CD14-positive monocyte (primary cell): Measurements from ENCODE around the gene SYNE4. TPM values are rescaled to one million over a fixed set of nuclear protein-coding genes. Genes with fewer than 3 reads are reported as not detected.
A peak's percentile ranks its signal among the peaks of the same experiment; 100 is the strongest.

Source experiments
- DNase-seq, 3 donors: peaks; one replicate each; pipeline ENCODE4 v3.0.0-alpha.2; 2011 to 2022
- H2AFZ ChIP-seq: 2 replicates; pipeline ENCODE4 v1.6.0; 2012; ENCODE audit warnings: mild to moderate bottlenecking, low read depth, low read length, inconsistent platforms; ENCODE audit not compliant: insufficient read depth, poor library complexity, severe bottlenecking
- H3K27ac ChIP-seq, 2 donors: 1 replicate in 1 of 2; 2 replicates in 1 of 2; pipeline ENCODE4 v1.5.1; 2012 to 2013; ENCODE audit warnings: low read length in 2 of 2, control low read depth in 1 of 2, inconsistent platforms in 1 of 2, low read depth in 1 of 2, mild to moderate bottlenecking in 1 of 2
- H3K27me3 ChIP-seq, 2 donors: one replicate each; pipeline versions ENCODE4 v1.6.0 to v1.6.1; 2011 to 2013; ENCODE audit warnings: low read length in 2 of 2; ENCODE audit not compliant: control insufficient read depth in 2 of 2, insufficient read depth in 2 of 2
- H3K36me3 ChIP-seq, 2 donors: replicated peaks in 1 of 2; 1 replicate in 1 of 2; 2 replicates in 1 of 2; pipeline versions ENCODE4 v1.5.1 to v1.6.1; 2012 to 2013; ENCODE audit warnings: low read length in 2 of 2, control low read depth in 1 of 2, inconsistent platforms in 1 of 2, mild to moderate bottlenecking in 1 of 2; ENCODE audit not compliant: insufficient read depth in 2 of 2, control insufficient read depth in 1 of 2
- H3K4me1 ChIP-seq, 2 donors: 1 replicate in 1 of 2; 2 replicates in 1 of 2; pipeline versions ENCODE4 v1.5.1 to v1.6.1; 2012 to 2013; ENCODE audit warnings: low read length in 2 of 2, control low read depth in 1 of 2, inconsistent platforms in 1 of 2, mild to moderate bottlenecking in 1 of 2, moderate library complexity in 1 of 2; ENCODE audit not compliant: insufficient read depth in 2 of 2, control insufficient read depth in 1 of 2
- H3K4me2 ChIP-seq: replicated peaks from 2 replicates; pipeline ENCODE3; 2012; ENCODE audit warnings: low read length, moderate library complexity, mild to moderate bottlenecking; ENCODE audit not compliant: poor library complexity, severe bottlenecking; ENCODE audit errors: extremely low read depth
- H3K4me3 ChIP-seq, 3 experiments: fragments of 200-600 bp in 1 of 3; sonication (generic) in 1 of 3; replicated peaks in 1 of 3; 1 replicate in 2 of 3; 2 replicates in 1 of 3; pipeline ENCODE4 v1.5.1; 2011 to 2013; ENCODE audit warnings: low read length in 3 of 3, mild to moderate bottlenecking in 3 of 3, control low read depth in 2 of 3, low read depth in 2 of 3, inconsistent platforms in 1 of 3, moderate library complexity in 1 of 3
- H3K79me2 ChIP-seq: 2 replicates; pipeline ENCODE4 v1.6.0; 2012; ENCODE audit warnings: mild to moderate bottlenecking, control low read depth, inconsistent platforms, low read length, moderate library complexity; ENCODE audit not compliant: insufficient read depth
- H3K9ac ChIP-seq: 2 replicates; pipeline ENCODE4 v1.6.0; 2017; ENCODE audit warnings: low read length, mild to moderate bottlenecking; ENCODE audit not compliant: insufficient read depth, poor library complexity, severe bottlenecking
- H3K9me3 ChIP-seq, 2 donors: replicated peaks in 1 of 2; 1 replicate in 1 of 2; 2 replicates in 1 of 2; pipeline versions ENCODE4 v1.5.1 to v1.6.1; 2012 to 2013; ENCODE audit warnings: low read length in 2 of 2, control low read depth in 1 of 2; ENCODE audit not compliant: control insufficient read depth in 1 of 2, insufficient read depth in 1 of 2
- H4K20me1 ChIP-seq: 2 replicates; pipeline ENCODE4 v1.6.0; 2012; ENCODE audit warnings: mild to moderate bottlenecking, low read length, control low read depth, moderate library complexity; ENCODE audit not compliant: insufficient read depth
- H3K27ac Mint-ChIP-seq, 7 donors: one replicate each; pipeline ENCODE4 v1.8.0; 2020; ENCODE audit warnings: mild to moderate bottlenecking in 7 of 7, mixed read lengths in 7 of 7, moderate library complexity in 6 of 7, inconsistent platforms in 2 of 7
- H3K27me3 Mint-ChIP-seq, 3 donors: one replicate each; pipeline ENCODE4 v1.8.0; 2021 to 2022; ENCODE audit warnings: low read depth in 3 of 3, mild to moderate bottlenecking in 3 of 3, mixed read lengths in 3 of 3, moderate library complexity in 3 of 3, inconsistent platforms in 1 of 3
- H3K36me3 Mint-ChIP-seq, 2 donors: one replicate each; pipeline ENCODE4 v1.8.0; 2020; ENCODE audit warnings: mixed read lengths in 2 of 2, inconsistent platforms in 1 of 2, mild to moderate bottlenecking in 1 of 2
- H3K4me1 Mint-ChIP-seq: one replicate; pipeline ENCODE4 v1.8.0; 2020; ENCODE audit warnings: mild to moderate bottlenecking, mixed read lengths
- H3K4me3 Mint-ChIP-seq, 2 donors: one replicate each; pipeline ENCODE4 v1.8.0; 2020; ENCODE audit warnings: mild to moderate bottlenecking in 2 of 2, mixed read lengths in 2 of 2, moderate library complexity in 1 of 2
- H3K9me3 Mint-ChIP-seq, 7 donors: one replicate each; pipeline ENCODE4 v1.8.0; 2020 to 2022; ENCODE audit warnings: mixed read lengths in 7 of 7, mild to moderate bottlenecking in 6 of 7, moderate library complexity in 6 of 7, inconsistent platforms in 2 of 7
- CTCF ChIP-seq: fragments of 200-600 bp; IDR thresholded peaks from one replicate; pipeline ENCODE4 v1.8.0; 2022; ENCODE audit warnings: antibody characterized with exemption, mild to moderate bottlenecking
- WGBS: methylation state at CpG from one replicate; pipeline ENCODE4 v1.1.5; 2013; ENCODE audit warnings: missing lambda C conversion rate; ENCODE audit not compliant: insufficient coverage; 5-methylcytosine and 5-hydroxymethylcytosine counted together
- intact Hi-C, 2 donors: fragments of 100-400 bp; cut with micrococcal nuclease; formaldehyde crosslinking; loops; one replicate each; pipeline versions ENCODE4 v1.15.0 to v1.15.1; 2023
- polyA plus RNA-seq, 3 donors: library from polyadenylated mRNA; depleted of rRNA in 1 of 3; unstranded in 2 of 3; stranded (reverse) in 1 of 3; fragments of 300-500 nt in 2 of 3; fragments of >200 nt in 1 of 3; fragmentation: Illumina TruSeq in 2 of 3; gene quantifications; 1 replicate in 2 of 3; 2 replicates in 1 of 3; pipeline ENCODE4 v1.2.3, GENCODE V29; 2012 to 2021

SYNE4 gene
- polyA plus RNA-seq, 3 donors: 0.76 TPM; not detected in 2

- no peaks in the 10 kb centered on the region for H3K9me3 ChIP-seq
- no peaks in the 10 kb centered on the region for H4K20me1 ChIP-seq
- Mint-ChIP-seq H3K27ac (peak overlapping the region in 2 of 7 donors; percentile 11 to 37), H3K9me3 (peaks cover 3 to 11% (median 7%) of the 10 kb centered on the region in 7 donors), H3K36me3 (no peaks in the 10 kb centered on the region), H3K27me3 (peaks cover 4 to 21% (median 20%) of the 10 kb centered on the region in 3 donors), H3K4me1 (peaks cover 23% of the 10 kb centered on the region), H3K4me3 (no peak overlapping the region)
- 100% methylated on average over 1 of the region's 4 CpGs for WGBS
- no peak overlapping the region for H3K4me2 ChIP-seq
- H3K27me3 ChIP-seq: peaks cover 0 to 3% of the 10 kb centered on the region in 2 donors
- H3K4me1 ChIP-seq: peaks cover 25 to 26% of the 10 kb centered on the region in 2 donors
- intact Hi-C loops: no loop called here
- no peak for DNase-seq
- H3K9ac ChIP-seq: no peak overlapping the region
- H3K4me3 ChIP-seq: no peak overlapping the region
- TF ChIP-seq CTCF: no peak
- H3K36me3 ChIP-seq: no peaks in the 10 kb centered on the region
- no peak overlapping the region for H2AFZ ChIP-seq
- peaks cover under 1% of the 10 kb centered on the region for H3K79me2 ChIP-seq
- H3K27ac ChIP-seq: no peak overlapping the region
Observed at GRCh38 chr19:35990156-35990555, 18.5 kb downstream of the SYNE4 start.

GRCh38 chr19:35988824-35989223, 19.8 kb downstream of the SYNE4 start:
- no peaks in the 10 kb centered on the region for H3K79me2 ChIP-seq

More at GRCh38 chr19:35988824-35989223, 19.8 kb downstream of the SYNE4 start:
- H3K27me3 ChIP-seq: peaks cover 0 to 3% of the 10 kb centered on the region in 2 donors
- no peaks in the 10 kb centered on the region for H3K36me3 ChIP-seq
- no peaks in the 10 kb centered on the region for H4K20me1 ChIP-seq
- Mint-ChIP-seq H3K27me3 (peaks cover 6 to 28% (median 24%) of the 10 kb centered on the region in 3 donors), H3K27ac (peak overlapping the region in 1 of 7 donors; percentile 53), H3K36me3 (no peaks in the 10 kb centered on the region), H3K9me3 (peaks cover 3 to 11% (median 7%) of the 10 kb centered on the region in 7 donors), H3K4me3 (no peak overlapping the region), H3K4me1 (peaks cover 17% of the 10 kb centered on the region)
- no peak overlapping the region for H3K4me2 ChIP-seq
- WGBS: 100% methylated on average over 1 of the region's 3 CpGs
- no peaks in the 10 kb centered on the region for H3K9me3 ChIP-seq
- DNase-seq: no peak
- H3K4me1 ChIP-seq: peaks cover 14 to 17% of the 10 kb centered on the region in 2 donors
- H3K27ac ChIP-seq: no peak overlapping the region
- no peak for TF ChIP-seq CTCF
- no peak overlapping the region for H3K4me3 ChIP-seq
- no peak overlapping the region for H2AFZ ChIP-seq
- no peak overlapping the region for H3K9ac ChIP-seq
- intact Hi-C loops: no loop called here
